Dermis blood vessel endothelial cell (primary cell): ENCODE measurements around the gene TTC23. TPM values are rescaled to one million over a fixed set of nuclear protein-coding genes. Genes with fewer than 3 reads are reported as not detected.

Experiments
- DNase-seq: peaks from one replicate; pipeline ENCODE4 v3.0.0; 2010
- total RNA-seq: library from RNA; depleted of rRNA; stranded (reverse); fragments of >200 nt; gene quantifications from 2 replicates; pipeline ENCODE4 v1.2.3, GENCODE V29; 2014

TTC23 gene
- total RNA-seq, 1 donor from 2014 or later: 28.2 TPM

DNA sequence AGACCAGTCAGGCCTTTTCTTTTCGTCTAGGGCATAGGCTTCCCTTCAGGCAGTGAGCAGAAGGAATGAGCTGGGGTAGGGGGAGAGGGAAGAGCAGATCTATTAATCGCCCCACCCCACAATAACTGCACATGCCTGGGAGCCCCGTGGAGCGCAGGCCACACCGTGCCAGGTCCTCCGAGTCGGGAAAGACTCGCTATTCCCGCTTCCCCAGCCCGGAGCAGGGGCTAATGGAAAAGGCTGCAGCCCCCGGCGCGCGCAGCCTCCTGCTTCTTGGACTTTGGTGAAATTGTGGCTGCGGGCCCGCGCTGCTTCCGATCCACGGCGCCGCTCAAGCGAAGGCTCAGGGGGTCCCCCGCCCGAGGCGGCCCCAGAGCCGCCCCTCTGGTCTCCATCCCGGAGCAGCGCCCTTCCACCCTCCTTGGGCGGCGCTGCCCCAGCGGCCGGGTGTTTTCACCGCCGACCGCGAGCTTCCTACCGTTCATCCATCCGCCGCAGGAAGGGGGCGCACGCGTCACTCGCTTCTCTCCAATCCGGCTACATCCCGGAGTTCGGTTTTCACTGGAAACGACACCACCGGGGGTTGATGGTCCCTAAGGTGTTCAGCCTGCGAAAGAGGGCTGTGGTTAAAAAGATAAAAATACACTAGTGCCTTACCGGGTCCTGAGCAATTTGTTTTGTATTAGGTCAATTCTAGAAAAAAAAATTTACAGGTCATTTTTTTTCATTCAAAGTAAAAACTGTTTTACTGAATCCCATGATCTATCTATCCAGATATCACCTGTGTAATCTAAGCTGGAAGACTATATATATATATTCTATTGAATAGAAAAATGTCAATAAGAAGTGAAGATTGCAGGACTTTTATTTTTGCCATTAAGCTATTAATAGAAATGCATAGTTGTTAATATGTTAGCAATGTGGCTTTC is 148.9 kb downstream of the TTC23 start:
- DNase-seq: peak; percentile 82

DNA sequence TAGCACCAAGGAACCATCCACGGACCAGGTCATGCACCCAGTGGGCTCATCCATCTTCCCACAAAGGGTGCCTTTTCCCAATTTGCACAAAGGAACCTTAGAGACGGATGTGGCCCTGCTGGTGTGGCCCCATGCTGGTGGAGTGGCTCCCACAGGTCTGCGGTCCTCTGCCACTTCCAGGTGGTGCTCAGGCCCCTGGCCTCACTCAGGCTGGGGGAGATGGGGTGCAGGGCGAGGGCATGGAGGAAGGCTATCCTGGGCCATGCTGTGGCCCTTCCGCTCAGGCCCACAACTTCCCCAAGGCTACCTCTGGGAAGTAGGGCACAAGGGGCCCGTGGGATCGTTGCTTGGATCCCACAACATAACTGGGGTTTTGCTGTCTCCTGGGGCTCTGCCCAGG is 149.7 kb downstream of the TTC23 start:
- DNase-seq: no peak

DNA sequence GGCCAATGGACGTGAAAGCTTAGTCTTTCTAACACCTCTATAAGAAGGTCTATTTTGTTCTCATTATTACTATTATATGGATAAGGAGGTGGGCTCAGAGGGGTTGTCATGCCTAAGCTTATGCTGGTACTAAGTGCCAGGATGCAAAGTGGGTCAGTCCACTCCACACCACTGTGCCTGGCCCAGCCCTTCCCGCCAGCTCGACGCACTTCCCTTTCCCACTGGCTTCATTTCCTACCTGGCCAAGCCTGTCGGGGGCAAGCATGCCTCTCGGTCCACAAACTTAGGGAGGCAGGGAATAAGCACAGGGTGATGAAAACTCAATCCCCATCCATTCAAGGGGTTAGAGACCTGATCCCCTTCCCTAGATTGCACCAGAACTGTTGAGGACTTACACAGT is 150.4 kb downstream of the TTC23 start:
- DNase-seq: no peak

DNA sequence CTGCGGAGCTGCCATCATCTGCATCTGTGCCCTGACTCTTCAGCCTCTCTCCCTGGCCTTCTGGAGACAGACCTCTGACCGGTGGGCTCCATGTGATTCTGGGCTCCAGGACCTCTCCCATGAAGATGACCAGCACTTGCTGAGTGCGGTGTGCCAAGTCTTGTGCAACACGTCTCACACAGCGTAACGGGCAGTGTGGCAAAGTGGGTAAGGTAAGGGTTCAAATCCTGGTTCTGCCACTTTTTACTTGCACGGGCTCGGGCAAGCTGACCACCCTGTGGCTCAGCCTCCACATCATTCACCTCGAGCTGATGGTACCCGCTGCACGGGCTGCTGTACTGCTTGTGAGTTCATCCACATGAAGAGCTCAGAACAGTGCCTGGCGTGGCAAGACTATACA is 151.0 kb downstream of the TTC23 start:
- no peak for DNase-seq

DNA sequence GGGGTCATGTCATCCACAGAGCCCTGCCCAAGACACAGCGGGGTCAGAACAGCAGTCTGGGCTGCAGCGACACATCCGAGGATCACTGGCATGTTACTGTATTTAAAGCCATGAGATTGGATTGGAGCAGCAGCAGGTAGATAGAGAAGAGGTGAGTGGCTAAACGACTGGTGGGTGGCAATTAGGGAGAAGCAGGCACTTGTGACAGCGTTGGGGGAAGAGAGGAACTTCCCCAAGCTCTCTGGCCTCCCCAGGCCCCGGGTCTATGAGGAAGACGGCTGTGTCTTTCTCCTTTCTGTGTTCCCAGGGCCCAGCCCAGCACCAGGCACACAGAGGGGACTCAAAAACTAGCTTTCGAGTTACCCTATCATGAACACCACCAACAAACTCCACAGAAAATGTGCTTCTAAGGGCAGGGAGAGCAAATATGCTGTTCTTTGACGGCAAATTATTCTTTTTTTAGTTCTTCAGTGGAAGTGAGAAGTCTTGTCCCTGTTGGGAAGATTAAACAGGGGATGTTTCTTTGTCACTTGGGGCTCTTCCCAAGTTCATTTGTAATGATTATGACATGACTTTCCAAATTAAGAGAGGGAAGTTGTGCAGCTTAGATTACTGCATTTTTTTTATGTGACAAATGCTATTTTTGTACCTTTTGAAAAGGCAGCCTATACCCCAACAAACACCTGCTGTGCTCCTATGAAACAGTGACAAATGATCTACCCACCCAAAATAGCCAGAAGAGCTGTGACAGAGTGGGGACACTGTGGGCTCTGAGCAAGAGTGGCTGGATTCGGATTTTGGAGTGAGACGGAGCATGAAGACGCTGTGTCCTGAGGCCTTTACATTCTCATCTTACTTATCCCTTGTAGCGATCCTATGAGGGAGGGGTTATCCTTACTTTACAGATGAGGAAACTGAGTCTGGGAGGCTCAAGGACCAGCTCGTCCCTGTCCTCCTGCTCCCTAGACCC is 151.7 kb downstream of the TTC23 start:
- no peak for DNase-seq

DNA sequence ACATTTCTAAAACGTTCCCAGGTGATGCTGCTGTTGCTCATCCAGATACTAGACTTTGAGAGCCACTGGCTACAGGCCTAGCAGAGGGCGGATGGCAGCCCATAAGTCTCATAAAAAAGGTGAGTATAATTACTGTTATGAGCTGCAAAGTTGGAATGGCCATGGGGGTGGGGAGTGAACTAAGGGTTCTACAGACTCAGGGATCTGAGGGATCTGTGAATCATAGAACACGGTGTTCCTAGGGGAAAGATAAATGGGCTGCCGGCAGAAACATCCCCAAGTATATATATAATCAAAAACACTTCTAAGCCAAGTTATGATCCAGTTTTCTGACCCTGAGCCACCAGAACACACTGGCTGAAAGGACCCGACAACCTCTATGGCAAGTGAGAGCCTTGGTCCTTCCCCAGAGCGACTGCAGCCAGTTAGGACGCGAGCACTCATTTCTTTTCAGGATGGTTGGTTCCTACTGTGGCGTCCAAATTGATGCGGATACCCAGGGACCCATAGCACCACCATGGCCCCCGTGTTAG is 152.4 kb downstream of the TTC23 start:
- no peak for DNase-seq

DNA sequence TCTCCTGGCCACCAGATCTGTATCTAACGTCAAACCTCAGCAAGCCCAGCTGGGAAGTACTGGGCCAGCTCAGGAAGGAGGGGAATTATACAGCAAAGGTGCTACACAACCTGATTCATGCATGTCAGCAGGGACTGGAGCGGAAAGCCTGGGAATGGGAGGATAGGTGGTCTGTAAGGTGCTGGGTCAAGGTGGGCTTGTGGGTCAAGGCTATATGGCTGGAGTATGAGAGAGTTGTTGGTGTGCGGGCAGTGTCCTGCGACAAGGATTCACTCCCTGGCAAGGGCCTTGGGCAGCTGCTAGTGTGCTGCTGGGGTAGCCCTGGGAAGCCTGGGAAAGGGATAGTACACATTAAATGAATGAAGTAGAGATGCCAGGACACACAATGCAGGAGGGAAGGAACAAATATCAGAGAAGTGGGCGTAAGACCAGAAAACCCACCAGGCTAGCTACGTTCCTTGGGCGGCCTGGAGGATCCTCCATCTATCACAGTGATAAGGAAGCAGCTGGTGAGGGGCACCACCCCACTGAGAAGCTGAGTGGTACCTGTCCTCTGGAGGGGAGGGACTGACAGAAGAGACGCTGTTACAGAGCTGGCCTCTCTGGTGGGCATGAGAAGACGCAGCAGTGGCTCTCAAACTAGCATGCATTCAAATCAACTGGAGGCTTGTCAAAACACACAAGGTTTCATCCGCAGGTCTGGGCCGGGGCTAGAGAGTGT is 153.0 kb downstream of the TTC23 start:
- DNase-seq: no peak

DNA sequence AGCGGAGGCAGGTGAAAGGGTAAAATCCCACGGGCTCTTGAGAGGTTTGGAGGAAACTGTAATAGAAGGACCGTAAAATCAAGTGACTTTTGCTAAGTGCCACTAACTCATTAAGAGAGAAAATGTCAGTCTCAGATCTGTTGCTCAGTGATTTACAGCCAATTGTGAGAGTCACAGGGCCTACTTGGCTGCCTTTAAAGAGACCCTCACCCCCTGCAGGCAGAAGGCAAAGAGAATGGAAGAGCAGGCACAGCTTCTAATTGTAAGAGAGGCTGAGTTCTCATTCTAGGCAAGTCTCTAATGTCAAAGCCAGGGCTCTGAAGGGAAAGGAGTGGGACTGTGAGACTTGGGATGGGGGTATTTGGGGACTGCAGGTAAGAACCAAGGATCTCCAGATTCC is 153.8 kb downstream of the TTC23 start:
- DNase-seq: no peak

DNA sequence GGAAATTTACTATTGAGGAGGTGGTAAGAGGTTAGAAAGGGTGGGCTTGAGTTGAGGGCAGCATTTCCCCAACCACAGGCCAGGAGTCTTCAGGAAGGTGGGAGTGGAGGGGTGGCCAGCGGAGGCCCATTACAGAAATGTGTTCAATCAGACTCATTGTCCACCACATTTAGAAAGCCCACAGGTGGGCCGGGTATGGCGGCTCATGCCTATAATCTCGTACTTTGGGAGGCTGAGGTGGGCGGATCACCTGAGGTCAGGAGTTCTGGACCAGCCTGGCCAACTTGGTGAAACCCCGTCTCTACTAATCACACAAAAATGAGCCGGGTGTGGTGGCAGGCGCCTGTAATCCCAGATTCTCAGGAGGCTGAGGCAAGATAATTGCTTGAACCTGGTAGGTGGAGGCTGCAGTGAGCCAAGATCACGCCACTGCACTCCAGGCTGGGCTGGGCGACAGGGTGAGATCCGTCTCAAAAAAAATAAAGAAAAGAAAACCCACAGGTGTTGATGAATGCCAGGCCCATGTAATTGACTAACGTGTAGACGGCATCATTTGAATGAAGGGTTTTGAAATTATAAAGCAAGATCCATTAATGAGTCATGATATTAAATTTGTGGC is 156.7 kb downstream of the TTC23 start:
- DNase-seq: no peak

DNA sequence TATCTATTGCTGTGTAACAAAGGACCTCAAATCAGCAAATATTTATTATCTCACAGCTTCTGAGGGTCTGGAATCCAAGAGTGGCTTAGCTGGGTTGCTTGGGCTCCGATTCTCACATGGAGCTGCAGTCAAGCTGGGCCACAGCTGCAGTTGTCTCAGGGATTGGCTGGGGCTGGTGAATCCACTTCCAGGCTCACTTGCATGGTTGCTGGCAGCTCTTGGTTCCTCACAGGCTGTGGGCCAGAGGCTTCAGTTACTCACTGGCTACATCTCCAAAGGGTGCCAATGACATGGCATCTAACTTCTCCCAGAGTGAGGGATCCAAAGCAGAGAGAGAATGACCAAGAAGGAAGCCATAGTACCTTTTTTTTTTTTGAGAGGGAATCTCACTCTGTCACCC is 158.4 kb downstream of the TTC23 start:
- no peak for DNase-seq

DNA sequence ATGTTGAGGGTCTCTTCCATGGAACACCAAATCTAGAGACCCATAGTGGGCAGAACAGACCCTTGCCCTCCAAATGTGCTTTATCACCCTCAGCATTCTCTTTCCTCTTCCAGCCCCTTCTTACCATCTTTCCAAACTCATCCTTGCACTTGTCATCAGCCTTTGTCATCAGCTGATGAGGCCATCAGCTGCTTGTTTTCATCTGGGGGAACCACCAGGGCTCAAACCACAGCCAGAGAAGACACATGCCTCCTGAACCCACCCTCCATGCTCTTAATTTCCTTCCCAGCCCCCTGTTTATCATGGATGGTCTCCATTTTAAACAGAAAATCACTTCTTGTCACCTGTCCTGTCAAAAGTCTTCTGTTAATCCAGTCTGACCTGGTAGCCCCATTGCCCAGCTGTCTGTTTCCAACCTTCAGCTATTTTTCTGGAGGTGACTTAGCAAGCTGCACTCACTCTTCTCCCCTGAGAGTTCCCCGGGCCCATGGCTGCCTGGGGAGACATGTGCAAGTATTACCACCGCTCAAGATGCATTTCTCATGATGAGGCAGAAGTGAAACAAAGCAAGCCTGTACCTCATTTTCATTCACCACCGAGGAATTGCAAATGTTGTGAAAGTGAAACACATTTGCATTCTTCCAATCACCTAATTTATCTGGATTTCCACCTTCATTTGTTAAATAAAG is 159.2 kb downstream of the TTC23 start:
- no peak for DNase-seq

DNA sequence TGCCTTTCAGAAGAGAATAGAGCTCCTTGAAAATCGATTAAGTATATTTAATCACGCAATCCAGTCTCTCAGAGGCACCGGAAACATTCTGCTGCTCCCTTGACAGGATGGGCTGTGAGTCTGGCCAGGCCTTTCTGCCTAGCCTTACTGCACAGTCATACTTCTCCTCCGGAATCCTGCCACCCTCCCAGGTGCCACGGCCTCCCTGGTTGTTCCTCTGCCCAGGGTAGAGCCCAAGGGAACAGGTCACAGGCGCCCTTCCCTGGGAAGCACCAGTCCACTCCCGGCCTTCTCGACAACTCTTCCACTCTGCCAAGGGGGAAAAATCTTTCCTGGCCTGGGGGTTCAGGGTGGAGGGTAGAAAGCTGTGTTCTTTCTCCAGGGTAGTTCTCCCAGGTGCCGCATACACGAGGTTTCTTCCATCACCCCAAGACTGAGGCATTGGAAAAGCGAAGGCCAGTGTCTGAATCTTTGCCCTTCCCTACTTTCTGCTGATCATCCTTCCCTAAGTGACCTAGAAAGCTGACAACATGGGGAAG is 161.9 kb downstream of the TTC23 start:
- DNase-seq: no peak

DNA sequence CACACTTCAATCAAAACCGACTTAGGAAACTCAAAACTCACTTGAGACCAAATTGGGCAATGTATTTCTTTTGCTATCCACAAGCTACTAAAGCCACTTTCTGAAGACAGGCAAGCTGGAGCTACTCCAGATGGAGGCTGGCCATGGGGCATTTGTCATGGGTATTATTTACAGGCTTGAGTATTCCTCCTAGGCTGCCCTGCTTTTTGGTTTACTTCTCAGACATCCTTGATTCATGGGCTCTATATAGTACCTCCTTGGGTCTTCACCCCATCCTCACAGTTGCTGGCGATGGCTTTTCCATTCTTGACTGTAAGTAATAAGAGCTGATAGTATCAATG is 163.1 kb downstream of the TTC23 start:
- DNase-seq: no peak

Other genes with a start within 250 kb of the TTC23 start
- gene PGPEP1L, start 241.8 kb downstream of the TTC23 start, total RNA-seq: not detected in 2 replicates
- gene SYNM, start 144.5 kb downstream of the TTC23 start, total RNA-seq: 45.1 and 60.0 TPM in 2 replicates
- gene LRRC28, start 1.9 kb upstream of the TTC23 start, total RNA-seq: 17.0 and 19.8 TPM in 2 replicates